Measurements from ENCODE around the gene ZNF524. TPM values are rescaled to one million over a fixed set of nuclear protein-coding genes. Genes with fewer than 3 reads are reported as not detected.

Gene ZNF524
- total and polyA plus RNA-seq, 9 of the 15 experiments (the other 6 are each of a cell fraction or from before 2014, with no cell fraction given): 0.08 to 15.6 (median 2.9) TPM

- TF ChIP-seq ZBTB33 (CRISPR knock-in tag; IDR thresholded peaks at IDR 0.05) (peak; percentile 87), ZNF766 (CRISPR knock-in tag; conservative IDR thresholded peaks at IDR 0.05) (no peak), ZNF277 (CRISPR knock-in tag; IDR thresholded peaks at IDR 0.05; ENCODE audit: borderline replicate concordance) (no peak), ZKSCAN3 (CRISPR knock-in tag; IDR thresholded peaks at IDR 0.05) (no peak), CCNT2 (IDR thresholded peaks at IDR 0.05; ENCODE audit: borderline replicate concordance, extremely low read depth, insufficient read length, low read depth, low read length) (peak; percentile 28), RBFOX2 (IDR thresholded peaks at IDR 0.05; ENCODE audit: low read depth, low read length) (peak; percentile 36), DMBX1 (CRISPR knock-in tag; IDR thresholded peaks at IDR 0.05; ENCODE audit: borderline replicate concordance) (no peak), PKNOX1 (IDR thresholded peaks at IDR 0.05) (peak; percentile 10; the same call in 1 of the 2 replicates), MLX (CRISPR knock-in tag; conservative IDR thresholded peaks at IDR 0.05) (no peak), NR2F6 (CRISPR knock-in tag; IDR thresholded peaks at IDR 0.05) (no peak), FOXK1 (CRISPR knock-in tag; IDR thresholded peaks at IDR 0.05; ENCODE audit: borderline replicate concordance) (no peak), ZKSCAN1 (IDR thresholded peaks at IDR 0.05; ENCODE audit: low read depth, low read length) (no peak), MTA1 (IDR thresholded peaks at IDR 0.05; ENCODE audit: borderline replicate concordance) (no peak), TCF15 (CRISPR knock-in tag; IDR thresholded peaks at IDR 0.05) (no peak), BRF1 (IDR thresholded peaks at IDR 0.05; ENCODE audit: borderline replicate concordance, extremely low read depth, insufficient read length) (no peak), ZNF398 (CRISPR knock-in tag; IDR thresholded peaks at IDR 0.05) (no peak), DNMT1 (IDR thresholded peaks at IDR 0.05) (no peak), RBM15 (IDR thresholded peaks at IDR 0.05; ENCODE audit: insufficient read depth, low read length) (no peak)
These were observed 42.3 kb downstream of the ZNF524 start (continued) for GRCh38 chr19:55642153-55643002.
